GM18870 (cell line): ENCODE data around the gene MGAT2.
"Not testable (repeated sequence)": the region's sequence is repeated elsewhere in the genome, so short reads cannot be mapped to it uniquely, and the experiment has no call there.

Source experiments
- ATAC-seq: cut with Tn5 transposase; IDR thresholded peaks from one replicate; pipeline ENCODE4 v1.9.1; 2021; ENCODE audit warnings: moderate library complexity; ENCODE audit not compliant: unreplicated experiment

Gene MGAT2

GRCh38 chr14:49612251-49612650, 8.3 kb upstream of the MGAT2 start:
- ATAC-seq = no peak

GRCh38 chr14:49612671-49613070, 7.9 kb upstream of the MGAT2 start:
- ATAC-seq = no peak

DNA sequence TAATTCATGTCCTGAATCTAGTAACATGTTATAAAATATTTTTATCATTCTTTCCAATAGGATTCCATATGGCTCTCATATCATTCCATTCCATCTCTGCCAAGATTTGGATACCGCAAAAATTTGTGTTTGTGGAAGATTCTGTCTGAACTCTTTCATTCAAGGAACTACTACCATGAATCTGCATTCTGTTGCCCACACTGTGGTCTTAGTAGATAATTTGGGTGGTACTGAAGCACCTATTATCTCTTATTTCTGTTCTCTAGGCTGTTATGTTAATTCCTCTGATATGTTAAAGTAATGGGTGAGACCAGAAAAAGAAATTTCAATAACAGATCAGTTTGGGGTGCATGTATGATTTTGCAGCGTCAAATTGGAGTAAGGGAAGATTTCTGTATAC, 6.4 kb upstream of the MGAT2 start:
- no peak for ATAC-seq

GRCh38 chr14:49615776-49616175, 4.8 kb upstream of the MGAT2 start:
- ATAC-seq = no peak

DNA sequence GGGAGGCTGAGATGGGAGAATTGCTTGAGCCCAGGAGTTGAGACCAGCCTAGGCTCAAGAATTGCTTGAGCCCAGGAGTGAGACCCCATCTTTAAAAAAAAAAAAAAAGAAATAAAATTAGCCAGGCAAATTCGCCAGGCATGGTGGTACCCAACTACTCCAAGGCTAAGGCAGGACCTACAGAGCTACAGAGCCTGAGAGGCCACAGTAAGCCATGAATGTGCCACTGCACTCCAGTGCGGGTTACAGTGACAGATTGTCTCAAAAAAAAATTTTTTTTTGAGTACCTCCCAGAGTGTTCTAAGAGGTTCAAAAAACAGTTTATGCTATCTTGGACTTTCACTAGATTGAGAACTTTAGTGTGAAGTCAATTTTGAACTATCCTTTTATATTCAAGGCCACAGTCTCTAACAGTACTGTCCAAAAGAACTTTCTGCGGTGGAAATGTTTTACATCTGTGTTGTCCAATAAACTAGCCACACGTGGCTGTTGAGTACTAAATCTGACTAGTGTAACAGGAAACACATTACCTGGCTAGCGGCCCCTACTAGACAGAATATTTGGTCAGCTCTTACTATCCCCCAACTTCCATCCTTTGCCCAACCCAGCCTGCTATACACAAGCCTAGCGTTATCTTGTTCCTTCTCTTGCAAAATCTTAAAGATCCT, 2.6 kb upstream of the MGAT2 start:
- no peak for ATAC-seq

DNA sequence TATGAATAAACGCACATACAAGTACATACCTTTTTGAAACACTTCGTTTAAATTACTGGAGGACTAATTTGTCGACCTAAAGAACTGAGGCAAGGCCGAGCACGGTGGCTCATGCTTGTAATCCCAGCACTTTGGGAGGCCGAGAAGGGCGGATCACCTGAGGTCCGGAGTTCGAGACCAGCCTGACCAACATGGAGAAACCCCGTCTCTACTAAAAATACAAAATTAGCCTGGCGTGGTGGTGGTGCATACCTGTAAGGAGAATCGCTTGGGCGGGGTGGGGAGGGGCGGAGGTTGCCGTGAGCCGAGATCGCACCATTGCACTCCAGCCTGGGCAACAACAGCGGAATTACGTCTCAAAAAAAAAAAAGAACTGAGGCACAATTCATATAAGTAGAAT, 1.3 kb upstream of the MGAT2 start:
- ATAC-seq = not testable (repeated sequence)

DNA sequence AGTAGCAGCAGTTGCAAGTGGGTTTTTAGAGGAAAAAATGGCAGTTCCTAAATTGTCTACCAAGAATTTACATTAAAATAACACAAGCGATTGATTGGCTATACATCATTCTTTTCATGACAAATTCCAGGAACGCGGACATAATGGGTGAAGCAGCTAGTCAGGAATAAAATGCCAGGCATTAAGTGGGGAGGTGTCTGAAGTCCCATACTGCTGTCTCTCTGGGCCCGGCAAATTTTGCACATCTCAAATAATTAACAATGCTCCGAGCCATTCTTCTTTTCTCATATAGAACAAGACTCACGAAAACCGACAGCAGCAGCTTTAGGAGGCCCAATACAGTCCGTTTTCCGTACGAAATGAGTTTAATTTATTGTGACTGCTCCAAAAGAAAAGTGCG, 869 bp upstream of the MGAT2 start:
- no peak for ATAC-seq

DNA sequence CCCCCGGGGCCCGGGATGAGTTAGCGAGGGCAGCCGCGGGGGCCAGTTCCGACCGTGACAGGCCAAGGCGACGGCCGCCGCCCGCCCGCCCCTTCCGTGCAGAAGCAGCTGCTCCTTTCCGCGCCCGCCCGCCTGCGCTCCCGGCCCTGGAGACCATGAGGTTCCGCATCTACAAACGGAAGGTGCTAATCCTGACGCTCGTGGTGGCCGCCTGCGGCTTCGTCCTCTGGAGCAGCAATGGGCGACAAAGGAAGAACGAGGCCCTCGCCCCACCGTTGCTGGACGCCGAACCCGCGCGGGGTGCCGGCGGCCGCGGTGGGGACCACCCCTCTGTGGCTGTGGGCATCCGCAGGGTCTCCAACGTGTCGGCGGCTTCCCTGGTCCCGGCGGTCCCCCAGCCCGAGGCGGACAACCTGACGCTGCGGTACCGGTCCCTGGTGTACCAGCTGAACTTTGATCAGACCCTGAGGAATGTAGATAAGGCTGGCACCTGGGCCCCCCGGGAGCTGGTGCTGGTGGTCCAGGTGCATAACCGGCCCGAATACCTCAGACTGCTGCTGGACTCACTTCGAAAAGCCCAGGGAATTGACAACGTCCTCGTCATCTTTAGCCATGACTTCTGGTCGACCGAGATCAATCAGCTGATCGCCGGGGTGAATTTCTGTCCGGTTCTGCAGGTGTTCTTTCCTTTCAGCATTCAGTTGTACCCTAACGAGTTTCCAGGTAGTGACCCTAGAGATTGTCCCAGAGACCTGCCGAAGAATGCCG, 699 bp downstream of the MGAT2 start:
- no peak for ATAC-seq

DNA sequence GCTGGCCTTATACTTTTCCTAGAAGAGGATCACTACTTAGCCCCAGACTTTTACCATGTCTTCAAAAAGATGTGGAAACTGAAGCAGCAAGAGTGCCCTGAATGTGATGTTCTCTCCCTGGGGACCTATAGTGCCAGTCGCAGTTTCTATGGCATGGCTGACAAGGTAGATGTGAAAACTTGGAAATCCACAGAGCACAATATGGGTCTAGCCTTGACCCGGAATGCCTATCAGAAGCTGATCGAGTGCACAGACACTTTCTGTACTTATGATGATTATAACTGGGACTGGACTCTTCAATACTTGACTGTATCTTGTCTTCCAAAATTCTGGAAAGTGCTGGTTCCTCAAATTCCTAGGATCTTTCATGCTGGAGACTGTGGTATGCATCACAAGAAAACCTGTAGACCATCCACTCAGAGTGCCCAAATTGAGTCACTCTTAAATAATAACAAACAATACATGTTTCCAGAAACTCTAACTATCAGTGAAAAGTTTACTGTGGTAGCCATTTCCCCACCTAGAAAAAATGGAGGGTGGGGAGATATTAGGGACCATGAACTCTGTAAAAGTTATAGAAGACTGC, 1.5 kb downstream of the MGAT2 start:
- ATAC-seq = no peak

DNA sequence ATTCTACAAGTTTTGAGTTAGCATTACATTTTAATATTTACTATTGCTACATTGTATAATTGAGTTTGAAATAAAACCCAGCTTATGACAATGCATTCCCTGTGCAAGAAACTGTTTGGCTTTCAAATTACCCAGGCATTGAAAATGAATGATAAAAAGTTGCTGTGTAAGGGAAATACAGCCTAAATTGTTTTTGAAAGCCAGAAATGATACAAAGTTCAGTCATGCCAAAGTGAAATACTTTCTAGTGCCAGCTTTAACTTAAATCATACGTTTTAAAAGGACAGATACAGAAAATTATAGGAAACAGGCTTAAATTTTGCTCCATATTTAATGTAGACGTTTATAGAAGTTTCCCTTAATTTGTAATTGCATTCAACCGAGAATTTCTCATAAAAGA, 2.8 kb downstream of the MGAT2 start:
- ATAC-seq = no peak

DNA sequence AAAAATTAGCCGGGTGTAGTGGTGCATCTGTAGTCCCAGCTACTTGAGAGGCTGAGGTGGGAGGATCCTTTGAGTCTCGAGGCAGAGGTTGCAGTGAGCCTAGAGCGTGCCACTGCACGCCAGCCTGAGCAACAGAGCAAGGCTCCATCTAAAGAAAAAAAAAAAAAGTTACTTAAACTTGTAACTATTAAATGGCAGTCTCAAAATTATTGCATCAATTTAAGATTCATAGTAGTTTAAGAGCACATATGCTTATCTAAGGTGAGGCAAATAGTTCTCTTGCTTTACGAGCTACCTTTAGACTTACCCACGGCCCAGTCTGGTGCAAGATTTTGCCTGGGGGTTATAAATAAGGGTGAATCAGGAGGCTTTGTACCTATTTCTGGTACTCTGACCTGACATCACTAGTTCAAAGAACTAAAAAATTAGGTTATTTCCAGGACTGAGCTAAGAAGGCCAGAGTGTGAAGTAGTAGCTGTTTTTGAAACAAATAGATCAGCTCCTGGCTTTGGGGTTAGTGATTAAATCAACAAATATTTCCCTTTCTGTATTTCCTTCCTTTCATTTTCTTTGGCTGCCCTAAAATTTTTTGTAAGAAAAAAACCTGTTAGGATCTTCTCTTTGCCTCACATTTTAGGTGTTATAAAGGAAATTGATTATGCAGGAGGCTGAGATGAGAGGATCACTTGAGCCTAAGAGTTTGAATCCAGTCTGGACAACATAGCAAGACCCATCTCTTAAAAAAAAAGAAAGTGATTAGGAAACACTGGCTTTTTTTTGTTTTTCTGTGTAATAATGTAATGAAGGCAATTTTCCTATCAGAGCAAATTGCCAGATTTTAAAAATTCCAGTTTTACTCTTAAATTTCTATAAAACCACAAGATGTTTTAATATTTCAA, 3.6 kb downstream of the MGAT2 start:
- ATAC-seq = no peak

DNA sequence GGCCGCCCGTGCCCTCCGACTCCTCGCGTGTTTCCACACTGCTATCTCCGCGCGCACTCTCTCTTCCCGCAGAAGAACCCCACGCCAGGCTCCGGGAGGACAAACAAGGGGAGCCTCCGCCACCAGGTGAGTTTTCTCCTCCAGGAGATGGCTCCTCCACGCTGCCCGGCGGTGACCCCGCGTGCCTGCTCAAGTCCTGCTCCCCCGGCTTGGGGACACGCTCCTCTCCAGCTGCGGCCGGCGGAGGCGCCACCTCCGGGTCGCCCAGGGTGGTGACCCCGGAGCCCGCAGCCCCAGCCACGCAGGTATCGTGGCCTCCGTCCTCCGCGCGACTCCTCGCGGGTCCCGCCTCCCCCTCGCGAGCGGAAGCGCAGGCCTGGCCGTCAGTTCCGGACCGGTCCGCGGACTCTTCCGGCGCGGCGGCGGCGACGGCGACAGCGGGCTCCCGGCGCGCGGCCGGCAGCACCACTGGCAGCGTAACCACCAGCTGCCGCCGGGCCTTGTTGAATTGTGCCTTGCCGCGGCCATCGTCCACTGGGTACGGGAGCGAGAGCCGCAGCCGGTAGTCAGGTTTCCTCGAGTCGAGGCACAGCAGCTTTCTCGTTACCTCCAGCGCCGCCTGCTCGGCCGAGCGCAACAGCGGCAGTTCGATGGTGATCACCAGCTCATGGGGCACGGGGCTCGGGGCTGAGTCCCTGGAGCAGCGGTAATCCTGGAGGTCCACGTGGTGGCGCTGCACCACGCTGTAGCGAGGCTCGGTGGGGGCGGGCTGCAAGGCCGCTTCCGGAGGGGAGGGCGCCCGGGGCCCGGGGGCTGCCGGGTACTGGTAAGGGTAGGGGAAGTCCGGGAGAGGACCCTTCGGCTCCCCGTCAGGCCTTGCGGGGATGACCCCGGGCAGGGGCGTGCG, 13.3 kb downstream of the MGAT2 start:
- peak; percentile 71 for ATAC-seq

GRCh38 chr14:49634547-49635334, 14.1 kb downstream of the MGAT2 start, which contains the start of gene DNAAF2:
TSS of gene DNAAF2 (minus strand) at chr14:49635244. CDS start at chr14:49635149, 95 bp downstream.
- peak; percentile 27 for ATAC-seq

GRCh38 chr14:49636866-49637265, 16.3 kb downstream of the MGAT2 start:
- no peak for ATAC-seq

DNA sequence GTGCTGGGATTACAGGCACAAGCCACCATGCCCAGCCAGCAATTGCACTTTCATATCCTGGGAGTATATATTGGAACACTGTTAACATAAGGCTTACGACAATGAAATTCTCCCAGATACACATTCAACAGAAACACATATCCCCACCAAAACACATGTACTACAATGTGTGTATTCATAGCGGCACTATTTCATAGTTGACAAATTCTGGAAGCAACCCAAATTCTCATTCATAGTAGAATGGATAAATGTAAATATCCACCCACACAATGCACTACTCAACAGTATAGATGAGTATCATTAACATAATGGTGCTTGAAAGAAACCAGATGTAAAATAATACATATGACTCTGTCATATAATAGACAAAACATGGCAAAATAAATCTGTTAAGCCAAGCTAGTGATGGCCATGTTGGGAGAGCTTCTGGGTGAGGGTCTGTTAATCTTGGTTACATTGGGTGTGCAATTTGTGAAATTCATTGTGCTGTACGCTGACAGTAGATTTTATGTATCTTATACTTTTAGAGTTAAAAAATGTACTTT, 17.0 kb downstream of the MGAT2 start:
- ATAC-seq = no peak

GRCh38 chr14:49640540-49641417, 20.2 kb downstream of the MGAT2 start:
- no peak for ATAC-seq

- ATAC-seq = no peak
Observed at GRCh38 chr14:49641697-49642129, 21.1 kb downstream of the MGAT2 start.

GRCh38 chr14:49642163-49642562, 21.6 kb downstream of the MGAT2 start:
- no peak for ATAC-seq
